Ishikawa (cell line): ENCODE results near the gene GLP1R.

ENCODE experiments used
- CEBPB ChIP-seq: IDR thresholded peaks from 2 replicates; pipeline ENCODE4 v1.6.1; 2012
- CREB1 ChIP-seq: IDR thresholded peaks from 2 replicates; pipeline ENCODE4 v1.6.1; 2012; ENCODE audit warnings: low read depth
- EGR1 ChIP-seq: IDR thresholded peaks from 2 replicates; pipeline ENCODE4 v1.6.1; 2012
- EP300 ChIP-seq: IDR thresholded peaks from 2 replicates; pipeline ENCODE4 v1.6.1; 2012; ENCODE audit warnings: borderline replicate concordance
- FOXM1 ChIP-seq: IDR thresholded peaks from 2 replicates; pipeline ENCODE4 v1.6.1; 2012; ENCODE audit warnings: low read depth, borderline replicate concordance
- MAX ChIP-seq: IDR thresholded peaks from 2 replicates; pipeline ENCODE4 v1.6.1; 2012
- NFIC ChIP-seq: IDR thresholded peaks from 2 replicates; pipeline ENCODE4 v1.6.1; 2012
- RAD21 ChIP-seq: IDR thresholded peaks from 2 replicates; pipeline ENCODE4 v1.6.1; 2012; ENCODE audit warnings: low read depth
- REST ChIP-seq: IDR thresholded peaks from 2 replicates; pipeline ENCODE4 v1.6.1; 2012; ENCODE audit warnings: low read depth, mild to moderate bottlenecking
- TAF1 ChIP-seq: IDR thresholded peaks from 2 replicates; pipeline ENCODE4 v1.6.1; 2012; ENCODE audit warnings: low read depth, mild to moderate bottlenecking
- TCF12 ChIP-seq: IDR thresholded peaks from 2 replicates; pipeline ENCODE4 v1.6.1; 2012; ENCODE audit warnings: low read depth
- TEAD4 ChIP-seq: IDR thresholded peaks from 2 replicates; pipeline ENCODE4 v1.6.1; 2012
- USF1 ChIP-seq: IDR thresholded peaks from 2 replicates; pipeline ENCODE4 v1.6.1; 2012
- YY1 ChIP-seq: IDR thresholded peaks from 2 replicates; pipeline ENCODE4 v1.6.1; 2012; ENCODE audit warnings: low read depth
- ZBTB7A ChIP-seq: IDR thresholded peaks from 2 replicates; pipeline ENCODE4 v1.6.1; 2012; ENCODE audit warnings: low read depth

The GLP1R gene

DNA sequence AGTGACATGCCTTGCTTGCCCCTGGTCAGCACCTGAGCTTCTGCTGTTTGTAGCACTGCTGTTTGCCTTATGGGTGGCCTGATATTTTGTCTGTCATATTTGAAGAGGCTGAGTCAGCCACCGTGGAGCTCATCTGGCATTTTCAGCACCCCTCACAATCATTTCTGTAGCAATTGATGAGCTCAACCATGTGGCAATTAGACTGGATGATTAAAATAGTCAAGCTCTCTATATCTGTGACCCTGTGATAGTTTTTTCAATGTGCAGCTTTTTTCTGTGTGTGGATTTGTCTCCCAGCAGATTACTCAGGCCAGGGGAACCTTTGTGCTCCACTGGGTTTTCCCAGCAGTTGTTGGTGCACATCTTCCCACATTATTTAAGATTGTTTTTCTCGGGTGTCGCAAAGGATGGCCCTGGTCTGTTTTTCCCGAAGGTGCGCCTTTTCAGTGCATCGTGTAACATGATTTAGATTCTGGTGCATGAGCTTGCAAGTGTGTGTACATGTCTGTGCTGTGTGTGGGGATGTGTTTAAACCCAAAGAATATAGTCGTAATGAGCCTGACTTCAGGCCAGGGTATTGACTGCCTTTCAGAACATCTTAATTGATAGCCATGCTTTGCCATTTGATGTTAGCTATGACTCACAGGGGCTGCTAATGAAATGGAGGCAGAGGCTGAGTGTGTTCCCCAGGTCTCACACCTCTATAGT lies 31.6 kb upstream of the GLP1R start:
- TF ChIP-seq TEAD4 (no peak), EP300 (no peak), RAD21 (no peak), CEBPB (no peak), MAX (no peak), ZBTB7A (no peak), YY1 (no peak), TCF12 (no peak)

DNA sequence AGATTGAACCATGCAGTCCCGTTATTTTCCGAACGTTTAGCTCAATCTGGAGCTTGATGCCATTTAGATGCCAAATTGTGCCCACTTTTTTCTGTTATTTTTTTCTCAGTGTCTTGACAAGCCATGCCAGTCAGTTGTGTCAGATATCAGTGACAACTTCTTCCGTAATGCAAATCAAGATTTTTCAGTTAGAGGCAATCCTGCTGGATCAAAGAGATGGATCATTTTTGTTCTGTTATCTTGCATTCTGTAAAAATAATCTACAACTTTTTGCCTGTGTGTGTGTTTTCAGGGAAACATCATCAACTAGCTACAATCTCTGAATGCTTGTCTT lies 31.1 kb upstream of the GLP1R start:
- no peak for TF ChIP-seq CREB1
- TF ChIP-seq TCF12 = no peak
- no peak for TF ChIP-seq CEBPB
- no peak for TF ChIP-seq ZBTB7A
- TF ChIP-seq RAD21 = no peak
- no peak for TF ChIP-seq USF1
- no peak for TF ChIP-seq TEAD4
- TF ChIP-seq REST = no peak
- no peak for TF ChIP-seq YY1
- no peak for TF ChIP-seq MAX

GRCh38 chr6:39018103-39018502 lies 30.5 kb upstream of the GLP1R start:
- TF ChIP-seq USF1 (no peak), CEBPB (no peak), TCF12 (no peak), EP300 (no peak), EGR1 (no peak), FOXM1 (no peak)

- no peak for TF ChIP-seq TCF12
- TF ChIP-seq EGR1 = no peak
- no peak for TF ChIP-seq FOXM1
- TF ChIP-seq CREB1 = no peak
- no peak for TF ChIP-seq REST
- TF ChIP-seq USF1 = no peak
- TF ChIP-seq TAF1 = no peak
- TF ChIP-seq CEBPB = no peak
- no peak for TF ChIP-seq MAX
- no peak for TF ChIP-seq NFIC
- no peak for TF ChIP-seq EP300
- TF ChIP-seq TEAD4 = no peak
Observed at GRCh38 chr6:39020136-39020535, 28.4 kb upstream of the GLP1R start.

- TF ChIP-seq TCF12 = no peak
- no peak for TF ChIP-seq USF1
- TF ChIP-seq CEBPB = no peak
- no peak for TF ChIP-seq RAD21
- TF ChIP-seq NFIC = no peak
- no peak for TF ChIP-seq YY1
- TF ChIP-seq ZBTB7A = no peak
- TF ChIP-seq CREB1 = no peak
- TF ChIP-seq EP300 = no peak
- TF ChIP-seq FOXM1 = no peak
- TF ChIP-seq REST = no peak
- TF ChIP-seq TEAD4 = no peak
- TF ChIP-seq TAF1 = no peak
Observed at GRCh38 chr6:39021041-39021440, 27.5 kb upstream of the GLP1R start.
